ENCODE measurements around the gene PIK3CG.

GRCh38 chr7:106820321-106821217, 44.5 kb upstream of the PIK3CG start:
- TF ChIP-seq ZNF274 (IDR thresholded peaks at IDR 0.05; ENCODE audit: low read depth, low read length): no peak
- TF ChIP-seq YY1 (IDR thresholded peaks at IDR 0.05; ENCODE audit: insufficient read depth, insufficient read length): no peak
- no peak for TF ChIP-seq SUZ12 (IDR thresholded peaks at IDR 0.05; ENCODE audit: extremely low read depth, insufficient read depth, insufficient read length)

Data from NT2/D1 (cell line).